GM12878 (cell line): ENCODE results near the gene DCLK2. TPM values are rescaled to one million over a fixed set of nuclear protein-coding genes. Genes with fewer than 3 reads are reported as not detected.

Experiments
- ATAC-seq: fragments of 200-7000 bp; cut with Tn5 transposase; 3 replicates; pipeline ENCODE4 v1.9.1; 2020; ENCODE audit warnings: mild to moderate bottlenecking, moderate library complexity
- BruUV-seq: library from RNA; stranded (reverse); fragments of 400-500 nt; replicated peaks from 2 replicates; lab custom pipeline; 2021; lab: Mats Ljungman, UMichigan
- CTCF ChIA-PET: fragments of 300-600 bp; sonication (Branson Sonifier 250); formaldehyde crosslinking; extraction: SDS; loops from one replicate; lab custom pipeline; 2021; ENCODE audit warnings: inconsistent platforms; lab: Yijun Ruan, JAX
- POLR2A ChIA-PET: fragments of 350-600 bp; formaldehyde crosslinking; extraction: SDS; loops from one replicate; lab custom pipeline; 2021; ENCODE audit warnings: inconsistent platforms; lab: Charles Lee
- RAD21 ChIA-PET: fragments of 300-600 bp; sonication (Branson Sonifier 250); formaldehyde crosslinking; loops from one replicate; lab custom pipeline; 2023; ENCODE audit warnings: antibody characterized with exemption; ENCODE audit not compliant: unreplicated experiment; lab: Charles Lee
- SMC1A ChIA-PET: fragments of 300-600 bp; sonication (Branson Sonifier 250); formaldehyde crosslinking; loops from one replicate; lab custom pipeline; 2023; ENCODE audit not compliant: unreplicated experiment, uncharacterized antibody; lab: Charles Lee
- DNase-seq: peaks from one replicate; pipeline ENCODE4 v3.0.0-alpha.2; 2011; ENCODE audit warnings: low read depth, low spot score
- FAIRE-seq: peaks from 3 replicates; lab custom pipeline; 2011; peaks lifted over from hg19 to GRCh38; lab: Jason Lieb, UNC
- H2AFZ ChIP-seq: 2 replicates; pipeline ENCODE4 v1.6.0; 2011; ENCODE audit warnings: low read depth, low read length, control low read depth; ENCODE audit not compliant: control insufficient read depth
- H3K27ac ChIP-seq: 2 replicates; pipeline ENCODE4 v1.5.1; 2011; ENCODE audit warnings: control low read depth; ENCODE audit not compliant: control insufficient read depth, insufficient read depth
- H3K27me3 ChIP-seq, 2 experiments: replicated peaks in 1 of 2; 2 replicates each; pipeline versions ENCODE4 v1.6.0 to v1.6.1; 2011; ENCODE audit warnings: low read length in 1 of 2; ENCODE audit not compliant: control insufficient read depth in 2 of 2, insufficient read depth in 2 of 2
- H3K36me3 ChIP-seq, 2 experiments: 2 replicates each; pipeline ENCODE4 v1.5.1; 2011; ENCODE audit warnings: low read length in 1 of 2; ENCODE audit not compliant: control insufficient read depth in 2 of 2, insufficient read depth in 2 of 2
- H3K4me1 ChIP-seq: 2 replicates; pipeline ENCODE4 v1.6.1; 2011; ENCODE audit warnings: mild to moderate bottlenecking, low read length, moderate library complexity, mixed read lengths; ENCODE audit not compliant: control insufficient read depth, insufficient read depth
- H3K4me2 ChIP-seq: 2 replicates; pipeline ENCODE4 v1.6.0; 2011; ENCODE audit warnings: control low read depth; ENCODE audit not compliant: control insufficient read depth, insufficient read depth
- H3K4me3 ChIP-seq: fragments of 200-600 bp; sonication (generic); 2 replicates; pipeline ENCODE4 v1.5.1; 2016
- H3K79me2 ChIP-seq: 2 replicates; pipeline ENCODE4 v1.6.0; 2011; ENCODE audit warnings: low read length; ENCODE audit not compliant: control insufficient read depth, insufficient read depth
- H3K9ac ChIP-seq: 2 replicates; pipeline ENCODE4 v1.8.0; 2011; ENCODE audit warnings: low read length, control low read depth, mixed read lengths; ENCODE audit not compliant: control insufficient read depth, insufficient read depth
- H3K9me3 ChIP-seq: replicated peaks from 3 replicates; pipeline ENCODE4 v1.5.1; 2011; ENCODE audit warnings: mild to moderate bottlenecking, low read length; ENCODE audit not compliant: control insufficient read depth, insufficient read depth
- H4K20me1 ChIP-seq: 2 replicates; pipeline ENCODE4 v1.6.0; 2011; ENCODE audit not compliant: control insufficient read depth, insufficient read depth
- CUX1 ChIP-seq: IDR thresholded peaks from 2 replicates; pipeline ENCODE4 v1.6.1; 2012; ENCODE audit warnings: improper control_type of control experiment, low read depth, low read length; ENCODE audit not compliant: insufficient replicate concordance
- MTA3 ChIP-seq: IDR thresholded peaks from 2 replicates; pipeline ENCODE4 v1.6.1; 2012; ENCODE audit warnings: low read length, inconsistent platforms, borderline replicate concordance
- POLR2AphosphoS5 ChIP-seq: IDR thresholded peaks from 2 replicates; pipeline ENCODE4 v1.6.1; 2011; ENCODE audit warnings: mild to moderate bottlenecking, low read length, inconsistent platforms
- REST ChIP-seq: IDR thresholded peaks from 2 replicates; pipeline ENCODE4 v1.6.1; 2012; ENCODE audit warnings: mild to moderate bottlenecking, low read depth, low read length
- SREBF1 ChIP-seq: IDR thresholded peaks from 2 replicates; pipeline ENCODE4 v1.6.1; 2012; ENCODE audit warnings: mild to moderate bottlenecking, low read length
- WGBS: methylation state at CpG from one replicate; pipeline ENCODE4 v1.1.6; 2016; ENCODE audit warnings: low lambda C conversion rate; ENCODE audit not compliant: insufficient replicate concordance, insufficient coverage; ENCODE audit errors: missing lambda C conversion rate; 5-methylcytosine and 5-hydroxymethylcytosine counted together
- in situ Hi-C: fragments of 300-500 bp; cut with MboI; formaldehyde crosslinking; loops from 9 replicates; pipeline ENCODE4 v1.14.3; 2018; ENCODE audit warnings: mixed read lengths
- intact Hi-C: fragments of 100-400 bp; cut with micrococcal nuclease; formaldehyde crosslinking; loops from one replicate; pipeline ENCODE4 v1.14.2; 2022; ENCODE audit not compliant: unreplicated experiment
- polyA plus RNA-seq, 11 experiments: library from polyadenylated mRNA; depleted of rRNA in 4 of 11; unstranded in 6 of 11; stranded (reverse) in 5 of 11; fragments of >200 nt; fragmentation: Nextera tagmentation in 4 of 11; fragmentation: Illumina TruSeq in 1 of 11; extraction: Ambion mirVana in 4 of 11; extraction: Trizol in 1 of 11; gene quantifications; 1 replicate in 1 of 11; 2 replicates in 10 of 11; pipeline versions ENCODE4 v1.2.1 to v1.2.3, GENCODE V29; 2011 to 2016; ENCODE audit warnings: inconsistent platforms in 2 of 11, missing spikeins in 2 of 11, low read depth in 1 of 11
- total RNA-seq, 4 experiments: library from RNA; depleted of rRNA in 3 of 4; stranded (reverse); fragments of >200 nt in 3 of 4; fragmentation: Illumina TruSeq in 1 of 4; extraction: Trizol in 1 of 4; gene quantifications; 2 replicates each; pipeline versions ENCODE4 v1.2.1 to v1.2.3, GENCODE V29; 2013 to 2021

Gene DCLK2
- total and polyA plus RNA-seq, 10 of the 15 experiments (the other 5 are each of a cell fraction or from before 2014, with no cell fraction given), result not detected

GRCh38 chr4:150136036-150136435 is 57.8 kb downstream of the DCLK2 start:
- in situ Hi-C loops (no loop called here), intact Hi-C loops (no loop called here)
- Histone ChIP-seq H3K4me1 (no peaks in the 10 kb centered on the region), H3K27me3 (no peaks in the 10 kb centered on the region; a peak in 2 of 4 replicates), H3K36me3 (no peaks in the 10 kb centered on the region), H3K4me2 (no peak overlapping the region), H3K9ac (no peak overlapping the region), H3K9me3 (no peaks in the 10 kb centered on the region), H3K79me2 (no peaks in the 10 kb centered on the region), H2AFZ (no peak overlapping the region), H3K27ac (no peak overlapping the region), H4K20me1 (no peaks in the 10 kb centered on the region), H3K4me3 (no peak overlapping the region)
- ChIA-PET POLR2A (no interaction called here), CTCF (no interaction called here), RAD21 (interaction anchor here (1.1 kb wide), 1 partner anchor 73 kb away, joined by 3 read pairs; no protein-coding TSS in a partner anchor), SMC1A (no interaction called here)
- DNase-seq, result no peak
- ATAC-seq, result no peak
- BruUV-seq, result no TSS peak
- FAIRE-seq, result no peak
- TF ChIP-seq REST (no peak), SREBF1 (no peak)
- WGBS, result 4% methylated on average over 3 of the region's 3 CpGs

- TF ChIP-seq CUX1 (no peak), POLR2AphosphoS5 (no peak), MTA3 (no peak)
- TF ChIP-seq, all 136 proteins: peak for 0
- no peak for FAIRE-seq
- Histone ChIP-seq H3K36me3 (no peaks in the 10 kb centered on the region), H3K4me3 (no peak overlapping the region), H4K20me1 (no peaks in the 10 kb centered on the region), H3K4me2 (no peak overlapping the region), H3K79me2 (no peaks in the 10 kb centered on the region), H2AFZ (no peak overlapping the region), H3K27ac (no peak overlapping the region), H3K4me1 (no peaks in the 10 kb centered on the region), H3K9me3 (no peaks in the 10 kb centered on the region), H3K27me3 (no peaks in the 10 kb centered on the region; a peak in 2 of 4 replicates), H3K9ac (no peak overlapping the region)
- no peak for ATAC-seq
- no peak for DNase-seq
- no TSS peak for BruUV-seq
- ChIA-PET RAD21 (no interaction called here), POLR2A (no interaction called here), SMC1A (no interaction called here), CTCF (no interaction called here)
- in situ Hi-C loops, result no loop called here
- intact Hi-C loops, result no loop called here
These were observed 58.2 kb downstream of the DCLK2 start for GRCh38 chr4:150136481-150136880.
